GM12801 (cell line): ENCODE data around the gene DAGLB.

Experiments
- CTCF ChIP-seq: IDR thresholded peaks from one replicate; pipeline ENCODE4 v1.5.1; 2011; ENCODE audit warnings: control low read depth; ENCODE audit not compliant: insufficient read length; ENCODE audit errors: extremely low read depth

The DAGLB gene

GRCh38 chr7:6479067-6479466 lies 31.3 kb upstream of the DAGLB start:
- TF ChIP-seq CTCF = no peak

GRCh38 chr7:6478186-6478585 lies 30.4 kb upstream of the DAGLB start:
- no peak for TF ChIP-seq CTCF

- TF ChIP-seq CTCF = no peak
These were observed 29.5 kb upstream of the DAGLB start for GRCh38 chr7:6477318-6477660.

GRCh38 chr7:6476596-6477317 lies 29.0 kb upstream of the DAGLB start:
- TF ChIP-seq CTCF = no peak

- TF ChIP-seq CTCF = no peak
These were observed 27.9 kb upstream of the DAGLB start for GRCh38 chr7:6475433-6476186.

- no peak for TF ChIP-seq CTCF
These were observed 18.1 kb upstream of the DAGLB start for GRCh38 chr7:6465862-6466261.

- no peak for TF ChIP-seq CTCF
These were observed 14.3 kb upstream of the DAGLB start for GRCh38 chr7:6461946-6462550.
